ENCODE data around the gene NRDC. TPM values are rescaled to one million over a fixed set of nuclear protein-coding genes. Genes with fewer than 3 reads are reported as not detected.

NRDC gene
- total and polyA plus RNA-seq, 9 donors = 80.1 to 146 (median 111) TPM

- Histone ChIP-seq H3K27ac (ENCODE audit: low read length) (no peak overlapping the region), H3K36me3 (ENCODE audit: control insufficient read depth, insufficient read depth, low read length) (peaks cover 84% of the 10 kb centered on the region), H3K27me3 (ENCODE audit: control insufficient read depth, insufficient read depth, low read length) (no peaks in the 10 kb centered on the region), H3K4me3 (ENCODE audit: low read length) (no peak overlapping the region), H3K4me1 (ENCODE audit: control insufficient read depth, insufficient read depth, low read length) (no peaks in the 10 kb centered on the region), H3K9me3 (replicated peaks; ENCODE audit: control insufficient read depth, low read depth, low read length) (no peaks in the 10 kb centered on the region)
- DNase-seq = no peak
- WGBS (ENCODE audit: insufficient coverage) = no CpG with 5 or more reads among the region's 1 CpG
Observed at GRCh38 chr1:51789342-51789741, 89.2 kb downstream of the NRDC start.

GRCh38 chr1:51788938-51789337 lies 89.6 kb downstream of the NRDC start:
- H3K36me3 ChIP-seq (ENCODE audit: control insufficient read depth, insufficient read depth, low read length) = peaks cover 84% of the 10 kb centered on the region
- no peaks in the 10 kb centered on the region for H3K9me3 ChIP-seq (replicated peaks; ENCODE audit: control insufficient read depth, low read depth, low read length)
- WGBS (ENCODE audit: insufficient coverage) = no CpG with 5 or more reads among the region's 2 CpGs

DNA sequence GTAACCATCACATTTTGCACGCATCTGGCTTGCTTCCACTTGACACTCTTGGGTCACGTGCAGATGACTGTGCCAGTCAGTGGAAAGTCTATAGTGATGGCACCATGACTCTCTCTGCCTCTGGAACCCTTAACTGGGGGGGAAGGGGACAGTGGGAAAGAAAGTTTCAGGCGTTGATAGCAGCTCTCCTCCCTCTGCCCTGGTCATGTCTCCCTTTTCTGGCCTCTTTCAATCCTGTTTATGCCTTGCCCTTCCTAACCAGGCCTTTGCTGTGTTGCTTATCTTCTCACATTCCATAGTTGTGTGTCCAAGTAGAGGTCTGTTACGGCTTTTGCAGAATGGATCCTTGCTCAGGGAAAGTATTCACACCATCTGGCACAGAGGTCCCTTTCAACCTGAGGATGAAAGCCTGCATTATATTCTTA lies 93.5 kb downstream of the NRDC start:
- DNase-seq = no peak
- Histone ChIP-seq H3K27me3 (ENCODE audit: control insufficient read depth, insufficient read depth, low read length) (no peaks in the 10 kb centered on the region), H3K4me1 (ENCODE audit: control insufficient read depth, insufficient read depth, low read length) (no peaks in the 10 kb centered on the region), H3K36me3 (ENCODE audit: control insufficient read depth, insufficient read depth, low read length) (peaks cover 61% of the 10 kb centered on the region), H3K4me3 (ENCODE audit: low read length) (no peak overlapping the region), H3K9me3 (replicated peaks; ENCODE audit: control insufficient read depth, low read depth, low read length) (no peaks in the 10 kb centered on the region), H3K27ac (ENCODE audit: low read length) (no peak overlapping the region)
- WGBS (ENCODE audit: insufficient coverage) = 70% methylated on average over 2 of the region's 4 CpGs

More at GRCh38 chr1:51788938-51789337, 89.6 kb downstream of the NRDC start:
- no peak overlapping the region for H3K4me3 ChIP-seq (ENCODE audit: low read length)
- no peak for DNase-seq
- no peaks in the 10 kb centered on the region for H3K4me1 ChIP-seq (ENCODE audit: control insufficient read depth, insufficient read depth, low read length)
- no peak overlapping the region for H3K27ac ChIP-seq (ENCODE audit: low read length)
- no peaks in the 10 kb centered on the region for H3K27me3 ChIP-seq (ENCODE audit: control insufficient read depth, insufficient read depth, low read length)

- 92% methylated on average over 2 of the region's 3 CpGs for WGBS (ENCODE audit: insufficient coverage)
Observed at GRCh38 chr1:51780927-51781326, 97.6 kb downstream of the NRDC start.

GRCh38 chr1:51776408-51776807 lies 102.1 kb downstream of the NRDC start:
- no peaks in the 10 kb centered on the region for H3K27me3 ChIP-seq (ENCODE audit: control insufficient read depth, insufficient read depth, low read length)
- no peaks in the 10 kb centered on the region for H3K4me1 ChIP-seq (ENCODE audit: control insufficient read depth, insufficient read depth, low read length)
- no peaks in the 10 kb centered on the region for H3K9me3 ChIP-seq (replicated peaks; ENCODE audit: control insufficient read depth, low read depth, low read length)
- H3K36me3 ChIP-seq (ENCODE audit: control insufficient read depth, insufficient read depth, low read length) = peaks cover 18% of the 10 kb centered on the region
- no peak overlapping the region for H3K27ac ChIP-seq (ENCODE audit: low read length)
- DNase-seq = no peak
- H3K4me3 ChIP-seq (ENCODE audit: low read length) = no peak overlapping the region

More at GRCh38 chr1:51780927-51781326, 97.6 kb downstream of the NRDC start:
- H3K4me1 ChIP-seq (ENCODE audit: control insufficient read depth, insufficient read depth, low read length) = no peaks in the 10 kb centered on the region
- DNase-seq = no peak
- H3K4me3 ChIP-seq (ENCODE audit: low read length) = no peak overlapping the region
- H3K9me3 ChIP-seq (replicated peaks; ENCODE audit: control insufficient read depth, low read depth, low read length) = no peaks in the 10 kb centered on the region
- no peaks in the 10 kb centered on the region for H3K27me3 ChIP-seq (ENCODE audit: control insufficient read depth, insufficient read depth, low read length)
- no peak overlapping the region for H3K27ac ChIP-seq (ENCODE audit: low read length)
- H3K36me3 ChIP-seq (ENCODE audit: control insufficient read depth, insufficient read depth, low read length) = peaks cover 36% of the 10 kb centered on the region

GRCh38 chr1:51768971-51769588 lies 109.4 kb downstream of the NRDC start:
- H3K9me3 ChIP-seq (replicated peaks; ENCODE audit: control insufficient read depth, low read depth, low read length) = no peaks in the 10 kb centered on the region
- H3K27ac ChIP-seq (ENCODE audit: low read length) = no peak overlapping the region
- H3K4me1 ChIP-seq (ENCODE audit: control insufficient read depth, insufficient read depth, low read length) = no peaks in the 10 kb centered on the region
- no CpG with 5 or more reads among the region's 6 CpGs for WGBS (ENCODE audit: insufficient coverage)
- H3K36me3 ChIP-seq (ENCODE audit: control insufficient read depth, insufficient read depth, low read length) = peaks cover 25% of the 10 kb centered on the region
- no peak overlapping the region for H3K4me3 ChIP-seq (ENCODE audit: low read length)
- no peaks in the 10 kb centered on the region for H3K27me3 ChIP-seq (ENCODE audit: control insufficient read depth, insufficient read depth, low read length)
- peak; percentile 71 for DNase-seq

GRCh38 chr1:51761351-51761750 lies 117.2 kb downstream of the NRDC start:
- Histone ChIP-seq H3K36me3 (ENCODE audit: control insufficient read depth, insufficient read depth, low read length) (peaks cover 12% of the 10 kb centered on the region), H3K27ac (ENCODE audit: low read length) (no peak overlapping the region), H3K4me1 (ENCODE audit: control insufficient read depth, insufficient read depth, low read length) (no peaks in the 10 kb centered on the region), H3K4me3 (ENCODE audit: low read length) (no peak overlapping the region), H3K27me3 (ENCODE audit: control insufficient read depth, insufficient read depth, low read length) (no peaks in the 10 kb centered on the region), H3K9me3 (replicated peaks; ENCODE audit: control insufficient read depth, low read depth, low read length) (no peaks in the 10 kb centered on the region)
- no CpG with 5 or more reads among the region's 1 CpG for WGBS (ENCODE audit: insufficient coverage)
- no peak for DNase-seq

- H3K4me3 ChIP-seq (ENCODE audit: low read length) = no peak overlapping the region
- no peak for DNase-seq
- peaks cover 9% of the 10 kb centered on the region for H3K36me3 ChIP-seq (ENCODE audit: control insufficient read depth, insufficient read depth, low read length)
- no peak overlapping the region for H3K27ac ChIP-seq (ENCODE audit: low read length)
- no peaks in the 10 kb centered on the region for H3K9me3 ChIP-seq (replicated peaks; ENCODE audit: control insufficient read depth, low read depth, low read length)
- H3K27me3 ChIP-seq (ENCODE audit: control insufficient read depth, insufficient read depth, low read length) = no peaks in the 10 kb centered on the region
- no peaks in the 10 kb centered on the region for H3K4me1 ChIP-seq (ENCODE audit: control insufficient read depth, insufficient read depth, low read length)
- WGBS (ENCODE audit: insufficient coverage) = no CpG with 5 or more reads among the region's 3 CpGs
Observed at GRCh38 chr1:51760872-51761271, 117.7 kb downstream of the NRDC start.

- no peak for DNase-seq
- Histone ChIP-seq H3K4me1 (ENCODE audit: control insufficient read depth, insufficient read depth, low read length) (no peaks in the 10 kb centered on the region), H3K4me3 (ENCODE audit: low read length) (no peak overlapping the region), H3K9me3 (replicated peaks; ENCODE audit: control insufficient read depth, low read depth, low read length) (no peaks in the 10 kb centered on the region), H3K27ac (ENCODE audit: low read length) (no peak overlapping the region), H3K36me3 (ENCODE audit: control insufficient read depth, insufficient read depth, low read length) (peaks cover 13% of the 10 kb centered on the region), H3K27me3 (ENCODE audit: control insufficient read depth, insufficient read depth, low read length) (no peaks in the 10 kb centered on the region)
- WGBS (ENCODE audit: insufficient coverage) = no CpG with 5 or more reads among the region's 4 CpGs
Observed at GRCh38 chr1:51758310-51758709, 120.2 kb downstream of the NRDC start.

- WGBS (ENCODE audit: insufficient coverage) = no CpG with 5 or more reads among the region's 2 CpGs
- peaks cover 12% of the 10 kb centered on the region for H3K36me3 ChIP-seq (ENCODE audit: control insufficient read depth, insufficient read depth, low read length)
- H3K27me3 ChIP-seq (ENCODE audit: control insufficient read depth, insufficient read depth, low read length) = no peaks in the 10 kb centered on the region
- no peaks in the 10 kb centered on the region for H3K4me1 ChIP-seq (ENCODE audit: control insufficient read depth, insufficient read depth, low read length)
- no peaks in the 10 kb centered on the region for H3K9me3 ChIP-seq (replicated peaks; ENCODE audit: control insufficient read depth, low read depth, low read length)
- no peak overlapping the region for H3K4me3 ChIP-seq (ENCODE audit: low read length)
- no peak for DNase-seq
- no peak overlapping the region for H3K27ac ChIP-seq (ENCODE audit: low read length)
Observed at GRCh38 chr1:51756290-51756689, 122.2 kb downstream of the NRDC start.

DNA sequence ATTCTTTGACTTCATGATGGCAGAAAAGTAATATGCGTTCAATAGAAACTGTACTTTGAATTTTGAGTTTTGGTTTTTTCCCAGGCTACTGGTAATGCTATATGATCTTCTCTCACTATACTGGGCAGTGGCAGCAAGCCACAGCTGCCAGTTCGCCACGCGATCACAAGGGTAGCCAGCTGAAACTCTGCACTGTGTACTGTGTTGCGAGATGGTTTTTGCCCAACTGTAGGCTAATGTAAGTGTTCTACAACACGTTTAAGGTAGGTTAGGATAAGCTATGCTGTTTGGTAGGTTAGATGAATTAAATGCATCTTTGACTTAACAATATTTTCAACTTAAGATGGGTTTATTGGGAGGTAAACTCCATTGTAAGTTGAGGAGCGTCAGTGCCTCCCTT lies 123.1 kb downstream of the NRDC start:
- WGBS (ENCODE audit: insufficient coverage) = 96% methylated on average over 4 of the region's 7 CpGs

More for the DNA sequence above, 123.1 kb downstream of the NRDC start:
- Histone ChIP-seq H3K27me3 (ENCODE audit: control insufficient read depth, insufficient read depth, low read length) (no peaks in the 10 kb centered on the region), H3K4me3 (ENCODE audit: low read length) (no peak overlapping the region), H3K36me3 (ENCODE audit: control insufficient read depth, insufficient read depth, low read length) (peaks cover 12% of the 10 kb centered on the region), H3K9me3 (replicated peaks; ENCODE audit: control insufficient read depth, low read depth, low read length) (no peaks in the 10 kb centered on the region), H3K4me1 (ENCODE audit: control insufficient read depth, insufficient read depth, low read length) (no peaks in the 10 kb centered on the region), H3K27ac (ENCODE audit: low read length) (no peak overlapping the region)
- DNase-seq = no peak
